H54 (cell line): ENCODE data around the gene SGCA.
A peak's percentile ranks its signal among the peaks of the same experiment; 100 is the strongest.

Source experiments
- DNase-seq: peaks from one replicate; pipeline ENCODE4 v3.0.0; 2011; ENCODE audit warnings: low spot score, mixed read lengths; ENCODE audit not compliant: insufficient read length
- FAIRE-seq: peaks from 3 replicates; lab custom pipeline; 2011; peaks lifted over from hg19 to GRCh38; lab: Jason Lieb, UNC
- POLR2A ChIP-seq: IDR thresholded peaks from 2 replicates; pipeline ENCODE4 v1.6.1; 2011; ENCODE audit warnings: low read depth, mild to moderate bottlenecking, low read length

Gene SGCA

GRCh38 chr17:50161023-50161910 lies 4.5 kb upstream of the SGCA start:
- DNase-seq, result peak; percentile 99
- FAIRE-seq, result peak; percentile 52
- peak; percentile 83 for TF ChIP-seq POLR2A

- FAIRE-seq (no peak), DNase-seq (no peak)
- TF ChIP-seq POLR2A, result no peak
Measured at GRCh38 chr17:50161911-50162288, 3.9 kb upstream of the SGCA start.

GRCh38 chr17:50162466-50163254 lies 3.1 kb upstream of the SGCA start:
- FAIRE-seq (no peak), DNase-seq (no peak)
- no peak for TF ChIP-seq POLR2A

GRCh38 chr17:50163843-50164696 lies 1.7 kb upstream of the SGCA start:
- DNase-seq (no peak), FAIRE-seq (no peak)
- no peak for TF ChIP-seq POLR2A

GRCh38 chr17:50164697-50164988 lies 1.2 kb upstream of the SGCA start:
- DNase-seq (no peak), FAIRE-seq (no peak)
- TF ChIP-seq POLR2A, result no peak

GRCh38 chr17:50165066-50165465 lies 739 bp upstream of the SGCA start:
- DNase-seq (no peak), FAIRE-seq (no peak)
- no peak for TF ChIP-seq POLR2A

- DNase-seq (no peak), FAIRE-seq (no peak)
- no peak for TF ChIP-seq POLR2A
Measured at GRCh38 chr17:50165466-50165865, 339 bp upstream of the SGCA start.

- TF ChIP-seq POLR2A, result no peak
- DNase-seq (no peak), FAIRE-seq (no peak)
Measured at GRCh38 chr17:50166518-50167181, 845 bp downstream of the SGCA start.

- no peak for TF ChIP-seq POLR2A
- DNase-seq, result no peak
- FAIRE-seq, result no peak
Measured at GRCh38 chr17:50167371-50167770, 1.6 kb downstream of the SGCA start.

- DNase-seq (no peak), FAIRE-seq (no peak)
- no peak for TF ChIP-seq POLR2A
Measured at GRCh38 chr17:50168319-50168718, 2.5 kb downstream of the SGCA start.

GRCh38 chr17:50169121-50169764 lies 3.4 kb downstream of the SGCA start:
- no peak for TF ChIP-seq POLR2A
- DNase-seq (peak; percentile 60), FAIRE-seq (no peak)

- DNase-seq (no peak), FAIRE-seq (no peak)
- TF ChIP-seq POLR2A, result no peak
Measured at GRCh38 chr17:50169881-50170459, 4.2 kb downstream of the SGCA start.
